Tibial nerve (tissue), 3 donors: ENCODE data around the gene NCR2.

Source experiments
- CTCF ChIP-seq, 5 experiments: fragments of 200-600 bp in 3 of 5; fragments of 450-650 bp in 2 of 5; sonication (generic) in 3 of 5; IDR thresholded peaks; one replicate each; pipeline ENCODE4 v1.5.1; 2016 to 2019; ENCODE audit warnings: antibody characterized with exemption in 5 of 5, mild to moderate bottlenecking in 3 of 5, moderate library complexity in 2 of 5
- POLR2A ChIP-seq, 2 donors: fragments of 450-650 bp; IDR thresholded peaks; one replicate each; pipeline ENCODE4 v1.6.1; 2017; ENCODE audit warnings: antibody characterized with exemption in 2 of 2, mild to moderate bottlenecking in 2 of 2, moderate library complexity in 2 of 2

- TF ChIP-seq CTCF (IDR thresholded peaks at IDR 0.05) (no peak), POLR2A (IDR thresholded peaks at IDR 0.05) (no peak)
Measured at GRCh38 chr6:41379306-41379705, 43.9 kb downstream of the NCR2 start.
